Measurements from ENCODE around the gene GTSE1.
A peak's percentile ranks its signal among the peaks of the same experiment; 100 is the strongest.

Gene GTSE1

GRCh38 chr22:46273432-46274148, 23.1 kb upstream of the GTSE1 start:
- no peak for DNase-seq (ENCODE audit: low read depth)

- DNase-seq (ENCODE audit: low read depth), result no peak
These were observed 22.3 kb upstream of the GTSE1 start for GRCh38 chr22:46274381-46274780.

DNA sequence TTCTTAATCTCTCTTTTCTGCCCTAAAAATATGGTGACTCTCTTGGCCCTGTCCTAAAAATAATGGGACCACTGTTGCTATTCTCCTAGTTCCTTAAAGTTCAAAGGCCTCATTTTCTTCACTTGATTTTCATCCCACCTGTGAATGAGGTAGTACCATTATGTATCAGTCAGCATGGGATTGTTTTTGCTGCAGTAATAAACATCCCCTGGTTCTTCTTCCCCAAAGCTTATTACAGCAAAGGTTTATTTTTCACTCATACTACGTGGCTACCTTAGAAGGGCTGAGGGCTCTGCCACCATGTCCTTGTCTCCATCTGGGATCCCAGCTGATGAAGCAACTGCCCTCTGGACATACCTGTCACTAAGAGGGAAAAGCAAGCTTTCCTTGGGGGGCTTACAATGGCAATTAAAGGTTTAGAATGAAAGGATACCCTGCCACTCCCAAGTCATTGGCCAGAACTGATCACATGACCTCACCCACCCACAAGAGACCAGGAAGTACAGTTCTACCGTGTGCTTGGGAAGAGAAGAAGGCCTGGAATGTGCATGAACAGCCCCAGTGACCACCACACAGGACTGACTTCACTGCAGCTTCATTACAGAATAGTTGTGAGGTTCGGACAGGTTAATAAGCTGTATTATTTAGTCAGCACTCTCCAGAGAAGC, 21.1 kb upstream of the GTSE1 start:
- DNase-seq (ENCODE audit: low read depth), result no peak

- no peak for DNase-seq (ENCODE audit: low read depth)
These were observed 20.1 kb upstream of the GTSE1 start for GRCh38 chr22:46276563-46276962.

- no peak for DNase-seq (ENCODE audit: low read depth)
These were observed 17.7 kb upstream of the GTSE1 start for GRCh38 chr22:46278656-46279645.

DNA sequence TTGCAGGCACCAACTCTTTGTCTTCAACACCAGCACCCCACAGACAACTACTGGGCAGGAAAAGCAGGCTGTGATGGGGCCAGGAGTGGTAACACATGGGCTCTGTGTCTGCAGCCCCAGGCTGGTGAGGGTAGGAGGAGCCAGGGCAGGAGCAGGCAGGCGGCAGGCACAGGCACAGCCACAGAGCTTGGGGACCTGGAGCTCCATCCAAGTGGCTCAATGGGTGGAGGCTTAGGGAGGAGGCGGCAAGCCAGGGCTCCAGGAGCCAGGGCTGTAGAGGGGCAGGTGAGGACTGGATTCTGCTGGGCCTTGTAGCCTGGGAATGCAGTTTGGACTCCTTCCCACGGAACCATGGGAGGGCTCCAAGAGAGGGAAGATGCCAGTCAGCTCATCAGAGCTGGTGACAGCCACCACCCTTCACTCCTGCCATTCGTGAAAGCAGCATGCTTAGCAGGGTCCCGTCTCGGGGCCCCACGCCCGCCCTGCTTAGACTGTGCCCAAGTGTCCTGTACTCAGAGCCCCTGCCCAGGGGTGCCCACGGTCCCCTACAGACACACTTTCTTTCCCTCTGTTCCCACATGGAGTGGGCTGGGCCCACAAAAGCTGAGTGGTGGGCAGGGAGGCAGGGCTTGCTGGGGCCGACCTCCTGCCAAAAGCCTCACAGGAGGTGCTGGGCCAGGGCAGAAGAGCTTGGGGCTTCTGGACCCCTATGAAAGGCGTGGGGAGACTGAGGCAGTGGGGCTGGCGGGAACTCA, 16.4 kb upstream of the GTSE1 start:
- no peak for DNase-seq (ENCODE audit: low read depth)

DNA sequence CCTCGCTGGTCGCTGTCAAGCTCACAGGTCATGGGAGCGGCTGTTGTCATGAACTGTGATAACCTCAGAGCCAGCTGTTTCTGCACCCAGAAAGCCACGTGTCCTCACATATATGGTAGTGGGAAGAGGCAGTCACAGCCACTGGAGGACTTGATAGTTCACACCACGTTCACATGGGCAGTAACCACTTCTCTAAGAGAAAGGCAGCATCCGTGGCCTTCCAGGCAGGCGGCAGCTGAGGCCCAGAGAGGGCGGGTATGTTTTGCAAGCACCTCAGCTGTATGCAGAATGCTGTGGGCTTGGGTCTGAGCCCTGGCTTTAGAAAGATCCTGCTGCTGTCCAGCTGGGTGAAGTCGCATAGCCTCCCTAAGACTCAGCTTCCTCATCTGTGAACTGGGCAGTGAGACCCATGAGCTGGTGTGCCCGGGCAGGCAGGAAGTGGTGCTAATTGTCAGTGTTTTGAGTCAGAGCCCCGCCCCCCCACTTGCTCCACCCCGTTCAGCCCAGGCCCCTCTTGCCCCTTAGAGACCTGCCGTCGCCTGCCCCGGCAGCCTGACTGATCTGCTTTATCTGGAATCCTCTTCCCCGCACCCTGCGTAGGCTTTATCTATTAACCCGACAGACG, 15.6 kb upstream of the GTSE1 start:
- DNase-seq (ENCODE audit: low read depth), result no peak

- DNase-seq (ENCODE audit: low read depth), result no peak
These were observed 14.6 kb upstream of the GTSE1 start for GRCh38 chr22:46281866-46282678.

DNA sequence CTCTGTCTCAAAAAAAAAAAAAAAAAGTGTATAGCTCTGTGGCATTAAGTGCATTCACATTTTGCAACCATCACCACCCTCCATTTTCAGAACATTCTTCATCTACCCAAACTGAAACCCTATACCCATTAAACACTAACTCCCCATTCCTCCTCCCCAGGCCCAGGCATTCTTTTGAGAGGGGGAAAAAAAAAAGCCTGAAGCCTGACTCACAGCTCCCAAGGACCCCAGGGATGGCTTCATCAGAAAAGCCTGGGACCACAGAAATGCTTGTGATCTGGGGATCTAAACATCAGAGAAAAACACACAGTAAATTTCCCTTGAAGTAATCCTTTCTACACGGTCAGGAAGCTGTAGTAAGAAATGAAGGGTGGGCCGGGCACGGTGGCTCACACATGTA, 10.7 kb upstream of the GTSE1 start:
- no peak for DNase-seq (ENCODE audit: low read depth)

- no peak for DNase-seq (ENCODE audit: low read depth)
These were observed 9.5 kb upstream of the GTSE1 start for GRCh38 chr22:46286941-46287872.

DNA sequence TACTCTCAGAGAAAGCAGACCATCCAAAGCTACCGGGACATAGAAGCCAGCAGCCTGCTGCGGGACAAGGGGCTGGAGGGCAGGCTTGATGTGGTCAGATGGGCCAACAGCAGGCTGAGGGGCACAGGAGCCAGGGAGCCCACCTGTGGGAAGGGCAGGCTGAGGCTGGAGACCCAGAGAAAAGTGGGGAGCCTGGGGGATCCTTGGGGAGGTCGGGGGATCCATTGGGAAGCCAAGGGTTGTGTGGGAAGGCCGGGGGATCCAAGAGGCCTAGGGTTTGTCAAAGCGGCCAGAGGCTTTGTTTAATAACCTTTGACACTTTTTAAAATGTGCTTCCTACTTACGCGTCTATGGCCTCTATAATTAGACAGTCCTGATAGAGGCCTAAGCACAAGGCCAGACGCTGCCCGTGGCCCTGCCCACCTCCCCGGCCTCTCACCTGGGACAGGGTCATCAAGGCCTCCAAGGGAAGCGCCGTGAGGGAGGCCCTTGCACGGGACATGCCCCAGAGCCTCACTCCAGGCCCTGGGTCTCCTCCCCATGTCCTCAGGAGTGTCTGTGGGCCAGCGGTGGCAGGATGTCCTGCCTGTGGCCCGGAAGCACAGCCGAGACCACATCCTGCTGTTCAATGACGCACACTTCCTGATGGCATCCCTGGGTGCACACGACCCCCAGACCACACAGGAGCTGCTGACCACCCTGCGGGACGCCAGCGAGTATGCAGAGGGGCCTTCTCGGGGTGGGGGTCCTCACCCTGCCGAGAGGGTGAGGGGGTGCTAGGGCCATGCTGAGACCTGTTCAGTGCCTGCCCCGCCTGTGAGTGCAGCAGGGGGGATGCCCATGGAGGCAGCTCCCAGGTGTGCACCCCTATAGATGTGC, 8.6 kb upstream of the GTSE1 start:
- peak; percentile 83 for DNase-seq (ENCODE audit: low read depth)

GRCh38 chr22:46288846-46289243, 7.8 kb upstream of the GTSE1 start:
- no peak for DNase-seq (ENCODE audit: low read depth)

- DNase-seq (ENCODE audit: low read depth), result no peak
These were observed 7.3 kb upstream of the GTSE1 start for GRCh38 chr22:46289244-46289891.

DNA sequence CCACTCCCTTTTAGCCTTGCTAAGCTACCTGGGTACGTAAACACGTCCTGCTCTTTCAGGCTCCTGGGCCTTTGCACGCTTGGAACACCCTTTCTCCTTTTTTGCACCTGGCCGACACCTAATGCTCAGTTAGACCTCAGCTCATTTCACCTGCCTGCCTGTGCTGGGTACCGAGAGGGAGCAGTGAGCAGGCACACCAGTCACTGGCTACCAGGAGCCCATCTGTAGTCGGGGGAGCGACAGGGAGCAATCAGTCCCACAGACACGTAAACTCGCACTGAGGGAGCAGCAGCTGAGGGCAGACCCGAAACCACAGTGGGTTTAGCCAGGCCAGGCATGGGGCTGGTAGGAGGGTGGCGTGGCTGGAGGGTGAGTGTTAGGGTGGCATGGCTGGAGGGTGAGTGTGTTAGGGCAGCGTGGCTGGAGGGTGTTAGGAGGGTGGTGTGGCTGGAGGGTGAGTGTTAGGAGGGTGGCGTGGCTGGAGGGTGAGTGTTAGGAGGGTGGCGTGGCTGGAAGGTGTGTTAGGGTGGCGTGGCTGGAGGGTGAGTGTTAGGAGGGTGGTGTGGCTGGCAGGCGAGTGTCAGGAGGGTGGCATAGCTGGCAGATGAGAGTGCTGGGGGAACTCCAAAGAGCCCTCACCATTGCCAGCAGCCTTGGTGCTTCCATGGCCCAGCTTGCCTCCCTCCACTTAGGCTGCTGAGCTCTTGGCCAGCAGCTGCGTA, 6.4 kb upstream of the GTSE1 start:
- no peak for DNase-seq (ENCODE audit: low read depth)

GRCh38 chr22:46290843-46291785, 5.6 kb upstream of the GTSE1 start:
- no peak for DNase-seq (ENCODE audit: low read depth)

DNA sequence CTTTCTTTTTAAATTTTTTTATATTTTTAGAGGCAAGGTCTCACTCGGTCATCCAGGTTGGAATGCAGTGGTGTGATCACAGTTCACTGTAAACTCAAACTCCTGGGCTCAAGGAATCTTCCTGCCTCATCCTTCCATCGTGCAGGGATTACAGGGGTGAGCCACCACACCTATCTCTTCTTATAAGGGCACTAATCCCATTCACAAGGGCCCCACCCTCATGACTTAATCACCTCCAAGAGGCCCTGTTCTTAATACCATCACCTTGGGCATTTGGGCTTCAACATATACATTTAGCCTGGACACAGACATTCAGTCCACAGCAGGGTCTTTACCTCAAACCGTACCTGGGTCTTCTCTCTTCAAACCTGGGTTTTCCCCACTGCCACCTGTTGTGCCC, 4.5 kb upstream of the GTSE1 start:
- no peak for DNase-seq (ENCODE audit: low read depth)
